ENCODE data around the gene SIRPA. TPM values are rescaled to one million over a fixed set of nuclear protein-coding genes. Genes with fewer than 3 reads are reported as not detected.

SIRPA gene
- 12.2 and 14.4 TPM in 2 replicates for total RNA-seq

DNA sequence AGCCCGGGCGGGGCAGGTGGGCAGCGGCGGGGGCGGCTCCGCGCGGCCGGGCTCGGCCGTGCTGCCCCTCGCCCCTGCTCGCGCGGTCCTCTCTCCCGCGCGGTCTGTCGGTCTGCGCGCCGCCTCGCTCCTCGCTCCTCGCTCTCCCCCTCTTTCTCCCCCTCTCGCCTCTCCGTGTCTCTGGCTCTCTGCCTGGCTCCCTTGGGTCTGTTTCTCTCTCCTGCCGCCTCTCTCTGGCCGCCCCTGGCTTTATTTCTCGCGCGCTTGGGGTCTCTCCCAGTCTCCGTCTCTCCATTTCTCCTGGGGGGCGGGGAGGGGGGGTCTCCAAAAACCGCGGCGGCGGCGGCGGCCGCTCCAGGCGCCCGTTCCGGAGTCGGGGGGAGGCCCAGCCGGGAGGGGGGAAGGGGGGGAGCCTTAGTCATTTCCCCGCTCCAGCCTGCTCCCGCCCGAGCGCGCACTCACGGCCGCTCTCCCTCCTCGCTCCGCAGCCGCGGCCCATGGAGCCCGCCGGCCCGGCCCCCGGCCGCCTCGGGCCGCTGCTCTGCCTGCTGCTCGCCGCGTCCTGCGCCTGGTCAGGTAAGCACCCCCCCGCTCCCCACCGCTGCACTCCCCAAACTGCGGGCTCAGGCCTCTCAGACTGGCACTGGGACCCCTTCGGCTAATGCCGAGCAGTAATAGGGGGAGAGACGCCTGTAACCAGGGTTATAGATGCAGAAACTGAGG lies at the start of gene SIRPA:
Gene SIRPA (plus strand): TSS at position 457 of the 723 bp plus-strand sequence. CDS start 41 bp downstream, at position 498.

Other genes starting within 250 kb of the SIRPA start
- gene SIRPG, start 237.6 kb upstream of the SIRPA start, total RNA-seq, result not detected in 2 replicates
- not detected in 2 replicates for gene PDYN, start 98.7 kb downstream of the SIRPA start, total RNA-seq
- gene STK35, start 206.4 kb downstream of the SIRPA start, total RNA-seq, result 13.9 and 15.4 TPM in 2 replicates

Measured in endothelial cell of coronary artery (primary cell).